Measurements from ENCODE around the gene SLC16A1.
A peak's percentile ranks its signal among the peaks of the same experiment; 100 is the strongest.
"Not testable (repeated sequence)": the region's sequence is repeated elsewhere in the genome, so short reads cannot be mapped to it uniquely, and the experiment has no call there.

Gene SLC16A1

DNA sequence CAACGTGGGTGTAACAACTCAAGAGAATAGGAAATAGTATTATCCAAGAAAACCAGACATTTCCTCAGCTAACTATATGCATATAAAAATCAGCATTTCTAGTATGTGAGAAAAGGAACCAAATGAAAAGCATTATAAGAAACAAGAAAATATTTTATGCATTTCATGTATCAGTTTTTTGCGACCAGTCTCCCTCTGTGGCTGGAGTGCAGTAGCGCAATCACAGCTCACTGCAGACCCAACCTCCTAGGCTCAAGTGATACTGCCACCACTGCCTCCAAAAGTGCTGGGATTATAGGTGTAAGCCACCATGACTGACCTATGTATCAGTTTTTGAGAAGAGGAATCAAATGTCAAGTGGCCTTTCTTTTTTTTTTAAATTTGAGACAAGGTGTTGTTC, 31.0 kb downstream of the SLC16A1 start:
- DNase-seq (ENCODE audit: low spot score), result no peak

DNA sequence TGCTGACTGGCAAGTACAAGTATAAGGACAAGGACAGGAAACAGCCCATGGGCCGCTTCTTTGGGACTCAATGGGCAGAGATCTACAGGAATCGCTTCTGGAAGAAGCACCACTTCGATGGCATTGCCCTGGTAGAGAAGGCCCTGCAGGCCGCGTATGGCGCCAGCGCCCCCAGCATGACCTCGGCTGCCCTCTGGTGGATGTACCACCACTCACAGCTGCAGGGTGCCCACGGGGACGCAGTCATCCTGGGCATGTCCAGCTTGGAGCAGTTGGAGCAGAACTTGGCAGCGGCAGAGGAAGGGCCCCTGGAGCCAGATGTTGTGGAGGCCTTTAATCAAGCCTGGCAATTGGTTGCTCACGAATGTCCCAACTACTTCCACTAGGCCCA, 32.0 kb downstream of the SLC16A1 start:
- no peak for DNase-seq (ENCODE audit: low spot score)

DNA sequence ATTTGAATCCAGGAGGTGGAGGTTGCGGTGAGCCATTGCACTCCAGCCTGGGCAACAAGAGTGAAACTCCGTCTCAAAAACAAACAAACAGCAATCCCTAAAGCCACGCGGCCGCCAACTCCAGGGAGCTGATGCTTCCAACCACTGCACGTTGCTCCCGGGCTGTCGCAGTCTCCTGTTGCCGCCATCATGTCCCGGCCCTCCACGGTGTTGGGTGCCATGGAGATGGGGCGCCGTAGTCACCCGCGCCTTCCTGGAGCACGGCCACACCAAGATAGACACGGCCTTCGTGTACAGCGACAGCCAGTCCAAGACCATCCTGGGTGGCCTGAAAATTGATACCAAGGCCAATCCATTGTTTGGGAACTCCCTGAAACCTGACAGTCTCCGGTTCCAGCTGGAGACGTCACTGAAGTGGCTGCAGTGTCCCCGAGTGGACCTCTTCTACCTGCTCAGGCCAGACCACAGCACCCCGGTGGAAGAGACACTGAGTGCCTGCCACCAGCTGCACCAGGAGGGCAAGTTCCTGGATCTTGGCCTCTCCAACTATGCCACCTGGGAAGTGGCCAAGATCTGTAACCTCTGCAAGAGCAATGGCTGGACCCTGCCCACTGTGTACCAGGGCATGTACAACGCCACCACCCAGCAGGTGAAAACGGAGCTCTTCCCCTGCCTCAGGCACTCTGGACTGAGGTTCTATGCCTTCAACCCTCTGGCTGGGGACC, 32.6 kb downstream of the SLC16A1 start:
- DNase-seq (ENCODE audit: low spot score), result no peak

DNA sequence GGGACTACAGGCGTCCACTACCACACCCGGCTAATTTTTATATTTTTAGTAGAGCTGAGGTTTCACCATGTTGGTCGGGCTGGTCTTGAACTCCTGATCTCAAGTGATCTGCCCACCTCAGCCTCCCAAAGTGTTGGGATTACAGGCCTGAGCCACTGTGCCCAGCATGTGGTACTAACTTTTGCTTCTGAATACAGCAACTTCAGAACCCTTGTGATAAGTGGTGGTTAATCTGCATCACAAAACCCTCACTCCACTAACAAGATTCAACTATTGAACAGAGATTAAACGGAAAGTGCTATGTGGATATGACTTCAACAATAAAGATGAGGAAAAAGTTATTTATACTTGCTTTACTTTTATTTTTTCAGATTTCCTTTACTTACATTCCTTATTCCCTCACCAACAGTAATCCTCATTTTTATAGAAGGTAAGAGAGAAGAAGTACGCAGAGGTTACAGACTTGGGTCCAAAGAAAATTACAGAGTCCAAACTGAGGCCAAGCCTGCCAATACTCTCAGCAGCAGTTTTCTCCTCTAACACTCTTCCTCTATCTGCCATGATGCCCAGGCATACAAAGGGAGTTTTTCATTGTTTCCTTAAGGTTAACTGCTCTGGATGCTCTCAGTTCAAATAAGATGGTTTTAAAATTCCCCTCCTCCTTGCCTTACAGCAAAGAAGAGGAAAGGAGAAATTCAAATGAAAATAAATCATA, 44.3 kb downstream of the SLC16A1 start:
- DNase-seq (ENCODE audit: low spot score), result no peak

DNA sequence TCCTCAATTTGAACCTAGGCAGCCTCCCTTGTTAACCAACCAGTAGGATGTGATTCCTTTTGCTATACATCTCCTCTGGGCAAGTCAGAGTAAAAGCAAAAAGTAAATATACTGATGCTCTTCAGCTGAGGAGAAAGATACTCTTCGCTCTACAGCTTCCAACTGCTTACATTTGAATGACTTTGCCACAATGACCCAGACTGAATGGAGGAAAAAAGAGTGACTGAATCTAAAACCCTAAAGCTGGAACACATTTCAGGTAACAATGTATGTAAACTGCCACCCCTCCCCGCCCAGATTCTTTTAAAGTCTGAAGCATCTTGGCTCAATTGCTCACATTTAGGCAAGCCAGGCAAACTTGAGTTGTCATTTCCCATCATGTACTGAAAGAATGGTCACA, 46.1 kb downstream of the SLC16A1 start:
- DNase-seq (ENCODE audit: low spot score), result no peak

DNA sequence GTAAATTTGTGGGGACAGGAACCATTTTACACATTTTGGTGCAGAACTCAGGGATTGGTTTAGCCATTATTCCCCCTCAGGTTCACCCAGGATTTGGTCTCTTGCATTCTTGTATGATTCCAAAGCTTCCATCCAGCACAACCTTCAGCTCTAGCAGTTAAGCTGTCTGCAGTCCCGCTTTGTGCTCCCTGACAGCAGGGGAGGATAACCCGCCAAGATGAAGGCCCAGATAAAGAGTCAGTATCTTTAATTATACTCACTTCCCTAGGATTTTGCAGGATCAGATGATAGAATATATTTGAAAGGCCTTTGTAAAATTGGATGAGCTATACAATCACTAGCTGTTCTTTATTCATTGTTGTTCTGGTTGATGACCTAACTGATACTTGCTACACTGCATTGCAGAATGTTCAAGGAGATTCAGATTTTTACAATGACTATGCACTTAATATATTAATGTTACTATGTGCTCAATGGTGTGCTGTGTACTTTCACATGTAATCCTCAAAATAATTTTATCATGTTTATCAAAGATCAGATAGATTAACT, 49.8 kb downstream of the SLC16A1 start:
- DNase-seq (ENCODE audit: low spot score), result peak; percentile 37

DNA sequence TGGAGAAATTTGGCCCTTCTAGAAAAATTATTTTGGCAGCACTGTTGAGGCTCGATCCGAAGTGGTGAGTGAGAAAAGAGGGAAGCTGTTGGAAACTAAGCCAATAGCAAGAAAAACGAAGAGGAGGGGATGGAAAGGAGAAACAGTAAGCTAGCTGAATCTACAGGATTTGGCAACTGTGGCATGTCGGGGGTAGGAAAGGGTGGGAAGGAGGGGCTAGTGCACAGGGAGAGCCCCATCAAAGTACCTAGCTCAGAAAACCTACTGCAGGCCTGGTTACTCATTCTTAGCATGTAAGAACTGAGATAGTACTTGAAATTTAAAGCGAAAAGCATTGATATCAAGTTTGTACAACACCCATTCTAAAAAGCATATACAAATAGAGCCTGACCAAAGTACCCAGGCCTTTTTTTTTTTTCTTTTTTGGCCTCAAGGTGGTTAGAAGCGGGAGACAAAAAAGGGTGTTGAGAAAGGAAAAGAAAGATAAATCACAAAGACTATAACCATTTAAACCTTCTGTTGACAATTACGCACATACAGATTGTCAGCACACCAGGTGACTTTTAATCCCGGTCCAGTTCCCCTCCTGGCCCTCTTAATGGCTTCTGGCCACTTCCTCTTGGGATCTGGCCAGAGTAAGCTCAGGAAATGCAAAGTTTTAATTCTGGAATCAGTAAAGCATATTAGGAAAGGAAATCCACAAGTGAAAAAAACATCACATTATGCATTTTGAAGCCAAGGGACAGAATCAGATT, 50.4 kb downstream of the SLC16A1 start:
- no peak for DNase-seq (ENCODE audit: low spot score)

DNA sequence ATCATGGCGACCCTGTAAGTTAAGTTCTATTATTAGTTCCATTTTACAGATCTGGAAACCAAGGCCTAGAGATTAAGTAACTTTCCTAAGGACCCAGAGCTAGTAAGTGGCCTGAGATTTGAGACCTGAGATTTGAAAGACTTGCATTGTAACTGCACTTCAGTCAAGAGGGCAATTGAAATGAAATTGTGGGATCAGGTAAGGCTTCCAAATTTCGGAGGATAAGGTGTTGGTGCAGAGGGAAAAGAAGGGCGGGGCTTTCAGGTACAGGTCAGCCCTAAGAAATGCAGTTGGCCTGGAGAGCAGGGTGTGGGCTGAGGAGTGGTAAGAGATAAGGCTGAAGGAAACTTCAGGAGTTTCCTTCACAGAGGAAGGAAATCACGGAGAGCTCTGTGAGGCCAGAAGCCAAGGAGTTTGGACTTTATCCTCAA, 51.1 kb downstream of the SLC16A1 start:
- DNase-seq (ENCODE audit: low spot score), result no peak

DNA sequence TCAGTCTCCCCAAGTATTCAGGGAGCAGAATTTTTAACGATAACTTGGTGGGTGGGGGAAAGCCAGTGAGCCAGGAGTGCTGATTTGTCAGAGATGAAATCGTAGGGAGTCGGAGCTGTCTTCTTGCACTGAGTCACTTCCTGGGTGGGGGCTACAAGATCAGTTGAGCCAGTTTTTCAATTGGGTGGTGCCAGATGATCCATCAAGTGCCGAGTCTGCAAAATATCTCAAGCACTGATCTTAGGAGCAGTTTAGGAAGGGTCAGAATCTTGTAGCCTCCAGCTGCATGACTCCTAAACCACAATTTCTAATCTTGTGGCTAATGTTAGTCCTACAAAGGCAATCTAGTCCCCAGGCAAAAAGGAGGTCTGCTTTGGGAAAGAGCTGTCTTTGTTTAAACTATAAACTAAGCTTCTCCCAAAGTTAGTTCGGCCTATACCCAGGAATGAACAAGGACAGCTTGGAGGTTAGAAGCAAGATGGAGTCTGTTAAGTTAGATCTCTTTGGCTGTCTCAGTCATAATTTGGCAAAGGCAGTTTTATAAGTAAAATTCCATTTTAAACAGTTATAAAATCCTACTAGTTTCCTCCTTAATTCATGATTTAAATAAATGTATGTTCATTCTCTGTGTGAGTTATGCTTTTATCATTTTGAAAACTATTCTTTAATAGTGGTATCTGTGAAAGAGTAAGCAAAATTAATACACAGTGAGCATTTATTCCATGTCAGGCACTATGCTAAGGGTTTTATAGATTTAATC, 51.7 kb downstream of the SLC16A1 start:
- DNase-seq (ENCODE audit: low spot score), result no peak

DNA sequence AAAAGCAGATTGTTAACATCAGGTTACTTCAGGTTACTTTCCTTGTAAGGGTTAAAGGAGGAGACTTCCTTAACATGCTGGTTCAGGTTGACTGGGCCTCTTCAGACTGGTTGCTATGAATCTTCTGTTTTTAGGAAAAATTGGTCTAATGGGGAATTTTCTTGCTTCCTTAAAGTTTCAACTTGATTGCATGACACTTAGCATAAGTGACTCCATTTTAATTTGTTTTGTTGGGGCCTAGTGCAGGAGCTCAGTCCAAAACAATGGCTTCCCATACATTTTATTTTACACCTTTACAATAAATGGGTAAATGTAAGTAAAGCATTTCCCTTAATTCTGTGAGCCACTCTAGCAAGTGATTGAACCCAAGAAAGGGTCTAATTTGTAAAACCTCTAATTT, 53.8 kb downstream of the SLC16A1 start:
- DNase-seq (ENCODE audit: low spot score), result no peak

DNA sequence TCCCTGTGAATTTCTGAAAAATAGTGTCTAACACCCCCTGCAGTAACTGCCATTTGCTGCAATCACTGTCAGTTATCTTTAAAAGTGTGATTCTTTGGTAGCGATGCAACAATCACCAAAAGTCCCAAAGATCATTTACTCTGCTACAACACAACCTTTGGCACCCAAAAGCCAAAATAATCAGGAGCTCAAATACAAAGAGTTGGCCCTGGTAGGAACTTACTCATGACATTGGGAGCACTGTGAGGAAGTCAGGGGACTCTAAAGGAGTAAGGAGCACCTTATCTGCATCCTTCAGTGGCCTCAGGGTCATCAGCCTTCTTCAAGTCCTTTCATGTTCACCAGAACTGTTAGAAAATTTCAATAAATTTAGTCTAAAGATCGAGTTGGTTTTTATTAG, 54.6 kb downstream of the SLC16A1 start:
- no peak for DNase-seq (ENCODE audit: low spot score)

DNA sequence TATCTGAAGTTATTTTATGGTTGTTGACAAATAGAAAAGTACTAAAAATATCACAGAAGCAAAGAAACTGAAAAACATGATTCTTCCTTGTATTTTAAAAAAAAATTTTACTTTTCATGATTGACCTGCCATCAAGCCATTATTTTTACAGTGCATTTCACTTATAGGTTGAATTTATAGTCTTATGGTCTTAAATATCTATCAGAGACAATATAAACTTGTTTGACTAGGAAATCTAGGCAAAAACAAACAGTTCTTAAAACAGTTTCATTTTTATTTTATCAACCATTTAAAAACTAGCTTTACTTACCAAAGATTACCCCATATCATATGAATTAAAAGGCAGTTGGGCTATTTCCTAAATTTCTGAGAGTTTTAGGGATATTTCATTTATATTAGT, 59.2 kb downstream of the SLC16A1 start:
- no peak for DNase-seq (ENCODE audit: low spot score)

DNA sequence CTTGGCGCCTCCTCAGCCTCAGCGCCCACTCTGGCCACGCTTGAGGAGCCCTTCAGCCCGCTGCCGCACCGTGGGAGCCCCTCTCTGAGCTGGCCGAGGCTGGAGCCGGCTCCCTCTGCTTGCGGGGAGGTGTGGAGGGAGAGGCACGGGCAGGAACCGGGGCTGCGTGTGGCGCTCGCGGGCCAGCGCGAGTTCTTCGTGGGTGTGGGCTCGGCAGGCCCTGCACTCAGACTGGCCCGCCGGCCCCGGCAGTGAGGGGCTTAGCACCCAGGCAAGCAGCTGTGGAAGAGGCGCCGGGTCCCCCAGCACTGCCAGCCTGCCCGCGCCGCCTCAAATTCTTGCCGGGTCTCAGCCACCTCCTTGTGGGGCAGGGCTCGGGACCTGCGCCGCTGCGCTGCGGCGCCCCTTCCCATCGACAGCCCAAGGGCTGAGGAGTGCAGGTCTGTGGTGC, 61.4 kb downstream of the SLC16A1 start:
- DNase-seq (ENCODE audit: low spot score), result no peak

DNA sequence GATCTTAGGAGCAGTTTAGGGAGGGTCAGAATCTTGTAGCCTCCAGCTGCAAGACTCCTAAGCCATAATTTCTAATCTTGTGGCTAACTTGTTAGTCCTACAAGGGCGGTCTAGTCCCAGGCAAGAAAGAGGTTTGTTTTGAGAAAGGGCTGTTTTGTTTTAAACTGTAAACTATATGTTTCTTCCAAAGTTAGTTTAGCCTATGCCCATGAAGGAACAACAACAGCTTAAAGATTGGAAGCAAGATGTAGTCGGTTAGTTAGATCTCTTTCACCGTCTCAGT, 62.0 kb downstream of the SLC16A1 start:
- no peak for DNase-seq (ENCODE audit: low spot score)

DNA sequence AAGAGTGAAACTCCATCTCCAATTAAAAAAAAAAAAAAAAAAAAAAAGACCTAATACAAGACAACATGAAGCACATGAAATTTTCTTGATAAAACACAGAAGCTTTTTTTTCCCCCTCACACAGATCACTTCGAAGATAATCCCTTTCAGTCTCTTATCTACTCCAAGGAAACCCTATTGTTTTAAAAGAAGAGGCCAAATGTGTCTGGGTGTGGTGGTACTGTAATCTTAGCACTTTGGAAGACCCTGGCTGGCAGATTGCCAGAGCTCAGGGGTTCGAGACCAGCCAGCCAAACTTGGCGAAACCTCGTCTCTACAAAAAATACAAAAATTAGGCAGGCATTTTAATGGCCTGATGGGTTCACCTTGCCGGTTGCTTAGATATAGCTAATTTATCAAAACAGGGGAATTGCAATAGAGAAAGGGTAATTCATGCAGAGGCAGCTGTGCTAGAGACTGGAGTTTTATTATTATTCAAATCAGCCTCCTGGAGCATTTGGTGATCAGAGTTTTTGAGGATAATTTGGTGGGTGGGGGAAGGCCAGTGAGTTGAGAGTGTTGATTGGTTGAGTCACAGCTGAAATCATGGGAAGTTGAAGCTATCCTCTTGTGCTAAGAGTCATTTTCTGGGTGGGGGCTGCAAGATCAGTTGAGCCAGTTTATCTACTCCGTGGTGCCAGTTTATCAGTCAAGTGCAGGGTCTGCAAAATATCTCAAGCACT, 62.5 kb downstream of the SLC16A1 start:
- DNase-seq (ENCODE audit: low spot score), result no peak

DNA sequence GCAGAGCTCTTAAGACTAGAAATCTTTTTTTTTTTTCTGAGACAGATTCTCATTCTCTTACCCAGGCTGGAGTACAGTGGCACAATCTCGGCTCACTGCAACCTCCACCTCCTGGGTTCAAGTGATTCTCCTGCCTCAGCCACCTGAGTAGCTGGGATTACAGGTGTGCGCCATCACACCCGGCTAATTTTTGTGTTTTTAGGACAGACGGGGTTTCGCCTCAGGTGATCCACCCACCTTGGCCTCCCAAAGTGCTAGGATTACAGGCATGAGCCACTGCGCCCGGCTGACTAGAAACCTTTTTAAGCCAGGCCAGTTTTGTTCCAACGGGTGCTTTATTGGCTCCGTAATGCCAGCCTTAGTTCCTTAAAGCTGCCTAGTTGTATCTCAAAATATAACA, 66.1 kb downstream of the SLC16A1 start:
- DNase-seq (ENCODE audit: low spot score), result not testable (repeated sequence)

DNA sequence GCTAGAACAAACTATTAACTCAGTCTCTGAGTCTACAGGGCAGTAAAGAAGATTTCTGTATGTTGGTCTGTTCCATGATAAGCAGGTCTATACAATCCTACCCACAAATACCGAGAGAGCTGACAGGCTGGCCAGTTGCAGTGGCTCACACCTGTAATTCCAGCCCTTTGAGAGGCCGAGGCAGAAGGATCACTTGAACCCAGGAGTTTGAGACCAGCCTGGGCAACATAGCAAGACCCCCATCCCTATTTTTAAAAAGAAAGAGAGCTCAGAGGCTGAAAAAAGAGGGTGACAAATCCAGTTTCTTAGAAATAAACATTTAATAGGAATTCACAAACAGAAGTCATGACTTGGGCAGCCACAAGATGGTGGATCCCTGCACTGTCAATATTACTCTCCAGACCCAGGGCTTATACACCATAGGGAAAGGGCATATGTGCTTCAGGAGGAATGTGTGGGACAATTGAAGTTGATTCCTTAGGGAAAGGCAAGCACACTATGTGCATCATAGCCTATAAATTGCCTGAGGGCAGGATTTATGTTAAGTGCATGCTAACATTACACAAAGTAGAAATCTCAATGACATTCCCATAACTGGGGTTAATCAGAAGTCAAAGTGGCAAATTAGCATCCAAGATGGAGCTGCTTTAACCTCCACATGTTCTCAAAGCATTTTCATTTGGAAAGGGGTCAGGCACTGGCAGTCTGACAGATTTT, 66.8 kb downstream of the SLC16A1 start:
- no peak for DNase-seq (ENCODE audit: low spot score)

DNA sequence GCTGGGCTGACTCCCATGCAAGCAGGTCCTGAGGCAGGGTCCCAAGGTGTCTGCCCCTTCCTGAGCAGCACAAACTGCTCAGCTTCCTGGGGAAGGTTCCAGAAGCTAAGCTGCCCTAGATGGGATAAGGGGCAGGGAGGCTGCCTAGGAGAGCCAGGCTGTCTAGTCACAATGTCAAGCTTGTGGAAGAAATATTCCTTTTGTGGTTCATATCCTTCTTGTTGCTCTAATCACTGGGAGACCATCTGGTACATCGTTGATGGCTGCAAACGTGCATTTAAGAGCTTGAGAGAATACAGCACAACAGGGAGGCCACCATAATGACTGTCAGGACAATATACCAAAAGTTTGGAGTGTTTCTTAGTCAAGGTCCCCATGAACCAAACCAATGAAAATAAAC, 67.4 kb downstream of the SLC16A1 start:
- DNase-seq (ENCODE audit: low spot score), result no peak

DNA sequence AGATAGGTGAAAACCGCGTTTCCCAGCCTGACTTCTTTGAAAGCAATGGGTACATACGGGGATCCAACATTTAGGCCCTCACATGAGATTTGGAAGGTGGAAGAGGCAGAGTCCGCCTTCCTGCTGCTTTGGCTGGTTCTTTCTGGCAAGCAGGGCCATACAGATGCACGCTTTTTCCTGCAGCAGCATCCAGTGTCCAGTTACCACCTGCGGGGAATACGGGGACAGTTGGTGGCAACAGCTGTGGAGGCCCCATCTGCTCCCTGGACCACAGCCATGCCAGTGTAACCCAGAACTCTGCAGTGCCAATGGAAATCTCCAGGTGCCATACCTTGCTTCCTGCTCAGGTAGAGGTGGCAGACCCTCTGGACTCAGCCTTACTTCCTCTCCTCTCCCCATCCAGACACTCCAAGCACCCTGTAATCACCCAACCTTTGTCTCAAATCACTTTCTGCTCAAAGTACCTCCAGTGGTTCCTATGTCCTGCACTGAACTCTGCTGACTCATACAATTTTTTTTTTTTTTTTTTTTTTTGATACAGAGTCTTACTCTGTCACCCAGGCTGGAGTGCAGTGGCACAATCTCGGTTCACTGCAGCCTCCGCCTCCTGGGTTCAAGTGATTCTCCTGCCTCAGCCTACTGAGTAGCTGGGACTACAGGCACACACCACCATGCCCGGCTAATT, 68.3 kb downstream of the SLC16A1 start:
- DNase-seq (ENCODE audit: low spot score), result no peak

DNA sequence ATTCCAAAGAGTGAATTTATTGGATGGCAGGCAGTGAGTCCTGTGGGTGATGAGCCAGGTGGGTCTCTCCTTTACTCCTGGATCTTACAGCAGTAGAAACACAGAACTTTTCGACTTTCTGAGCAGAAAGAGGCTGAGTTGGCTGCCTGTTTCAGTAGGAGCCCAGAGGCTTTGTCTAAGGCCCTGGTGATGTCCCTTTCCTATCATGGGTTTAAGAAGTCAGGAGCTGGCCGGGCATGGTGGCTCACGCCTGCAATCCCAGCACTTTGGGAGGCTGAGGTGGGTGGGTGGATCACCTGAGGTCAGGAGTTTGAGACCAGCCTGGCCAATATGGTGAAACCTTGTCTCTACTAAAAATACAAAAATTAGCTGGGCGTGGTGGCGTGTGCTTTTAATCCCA, 71.0 kb downstream of the SLC16A1 start:
- DNase-seq (ENCODE audit: low spot score), result not testable (repeated sequence)

Data from putamen (tissue), 1 donor.